RWPE2 (cell line): ENCODE measurements around the gene GCG.

Experiments
- ATAC-seq: fragments of 200-7000 bp; cut with Tn5 transposase; 3 replicates; pipeline ENCODE4 v1.9.1; 2021; ENCODE audit warnings: low read depth
- DNase-seq: peaks from one replicate; pipeline ENCODE4 v3.0.0-alpha.2; 2020; ENCODE audit warnings: low spot score
- H3K27ac ChIP-seq: fragments of 450-650 bp; 2 replicates; pipeline ENCODE4 v1.5.1; 2017; ENCODE audit warnings: mild to moderate bottlenecking; ENCODE audit not compliant: poor library complexity, severe bottlenecking
- H3K27me3 ChIP-seq: fragments of 250-450 bp; sonication (Bioruptor Pico); 2 replicates; pipeline ENCODE4 v1.5.1; 2021; ENCODE audit warnings: mild to moderate bottlenecking, moderate library complexity; ENCODE audit not compliant: insufficient read depth, poor library complexity, severe bottlenecking
- H3K36me3 ChIP-seq: fragments of 250-450 bp; sonication (Bioruptor Pico); 2 replicates; pipeline ENCODE4 v1.5.1; 2020; ENCODE audit warnings: low read depth, mild to moderate bottlenecking, moderate library complexity
- H3K4me1 ChIP-seq: fragments of 250-450 bp; sonication (Bioruptor Pico); 2 replicates; pipeline ENCODE4 v1.5.1; 2021; ENCODE audit warnings: mild to moderate bottlenecking, moderate library complexity; ENCODE audit not compliant: insufficient read depth, poor library complexity, severe bottlenecking
- H3K4me3 ChIP-seq: fragments of 250-450 bp; sonication (Bioruptor Pico); 2 replicates; pipeline ENCODE4 v1.5.1; 2021; ENCODE audit warnings: mild to moderate bottlenecking, moderate library complexity; ENCODE audit not compliant: severe bottlenecking
- H3K9me3 ChIP-seq: fragments of 250-450 bp; sonication (Bioruptor Pico); 2 replicates; pipeline ENCODE4 v1.5.1; 2021; ENCODE audit warnings: mild to moderate bottlenecking, moderate library complexity; ENCODE audit not compliant: severe bottlenecking
- CTCF ChIP-seq: fragments of 450-650 bp; IDR thresholded peaks from one replicate; pipeline ENCODE4 v1.5.1; 2017; ENCODE audit warnings: mild to moderate bottlenecking, moderate library complexity; ENCODE audit not compliant: poor library complexity, severe bottlenecking

Gene GCG

GRCh38 chr2:162113088-162113775 lies 38.8 kb downstream of the GCG start:
- no peak for ATAC-seq
- H3K36me3 ChIP-seq, result no peaks in the 10 kb centered on the region
- TF ChIP-seq CTCF, result no peak
- H3K4me1 ChIP-seq, result peaks cover 31% of the 10 kb centered on the region
- no peak for DNase-seq
- peak overlapping the region; percentile 28 for H3K27ac ChIP-seq
- H3K9me3 ChIP-seq, result no peaks in the 10 kb centered on the region
- no peaks in the 10 kb centered on the region for H3K27me3 ChIP-seq
- H3K4me3 ChIP-seq, result no peak overlapping the region

GRCh38 chr2:162111958-162112850 lies 39.8 kb downstream of the GCG start:
- DNase-seq, result no peak
- ATAC-seq, result no peak
- Histone ChIP-seq H3K4me1 (peaks cover 23% of the 10 kb centered on the region), H3K4me3 (no peak overlapping the region), H3K27ac (peak overlapping the region; percentile 28), H3K9me3 (no peaks in the 10 kb centered on the region), H3K27me3 (no peaks in the 10 kb centered on the region), H3K36me3 (no peaks in the 10 kb centered on the region)
- TF ChIP-seq CTCF, result no peak

DNA sequence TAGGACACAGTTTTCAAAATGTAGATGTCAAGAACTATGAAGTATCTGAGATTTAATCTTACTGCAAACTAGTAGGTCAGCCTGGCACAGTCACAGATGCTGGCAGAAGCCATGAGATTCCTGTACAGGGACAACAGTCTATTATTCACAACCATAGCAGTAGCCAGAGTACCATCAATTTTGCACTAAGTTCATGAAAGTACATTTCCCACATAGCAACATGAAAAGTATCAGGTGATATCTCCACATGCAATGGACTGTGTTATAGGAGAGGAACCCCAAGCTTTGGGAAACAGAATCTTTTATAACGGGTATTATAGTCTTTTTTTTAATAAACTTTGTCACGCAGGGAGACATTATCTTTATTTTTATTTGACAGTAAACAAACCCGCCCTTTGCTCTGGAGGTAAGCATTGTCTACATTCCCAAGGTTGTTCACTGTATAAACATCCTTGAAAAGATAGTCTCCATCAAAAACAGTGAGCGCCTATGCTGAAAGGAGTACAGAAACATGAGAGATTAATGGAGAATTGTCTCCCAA lies 44.6 kb downstream of the GCG start:
- no peak overlapping the region for H3K4me3 ChIP-seq
- ATAC-seq, result no peak
- H3K9me3 ChIP-seq, result no peaks in the 10 kb centered on the region
- DNase-seq, result no peak
- H3K4me1 ChIP-seq, result peaks cover 10% of the 10 kb centered on the region
- no peaks in the 10 kb centered on the region for H3K36me3 ChIP-seq
- H3K27me3 ChIP-seq, result no peaks in the 10 kb centered on the region
- H3K27ac ChIP-seq, result no peak overlapping the region
- no peak for TF ChIP-seq CTCF

DNA sequence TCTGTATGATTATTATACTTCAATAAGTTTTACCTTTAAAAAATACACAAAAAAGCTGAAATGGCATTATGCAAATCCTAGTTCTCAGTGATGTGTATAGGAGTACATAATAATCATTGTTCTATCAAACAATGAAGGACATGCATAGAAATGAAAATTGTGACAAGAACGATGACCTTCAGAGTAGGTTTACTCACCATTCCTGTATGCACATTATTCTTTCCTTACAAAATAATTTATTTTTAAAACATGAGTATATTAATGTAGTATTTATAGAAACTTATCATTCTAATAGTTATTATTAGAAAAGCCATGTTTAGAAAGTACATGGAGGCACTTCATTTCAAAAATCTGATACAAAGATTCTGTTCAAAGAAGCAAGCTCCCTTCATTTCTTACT lies 45.3 kb downstream of the GCG start:
- Histone ChIP-seq H3K4me1 (peaks cover 8% of the 10 kb centered on the region), H3K27me3 (no peaks in the 10 kb centered on the region), H3K27ac (no peak overlapping the region), H3K9me3 (no peaks in the 10 kb centered on the region), H3K4me3 (no peak overlapping the region), H3K36me3 (no peaks in the 10 kb centered on the region)
- ATAC-seq (no peak), DNase-seq (no peak)
- TF ChIP-seq CTCF, result no peak
